Activated CD4-positive, alpha-beta T cell treated with anti-CD3 and anti-CD28 coated beads, Interleukin-2, amount 10 ng/mL, durations not matched to agents 24 days and 14 days (primary cell): ENCODE measurements around the gene NKPD1. TPM values are rescaled to one million over a fixed set of nuclear protein-coding genes. Genes with fewer than 3 reads are reported as not detected.
A peak's percentile ranks its signal among the peaks of the same experiment; 100 is the strongest.

Source experiments
- DNase-seq: peaks from one replicate; pipeline ENCODE4 v3.0.0; 2022
- H3K27ac Mint-ChIP-seq: one replicate; pipeline ENCODE4 v1.8.0; 2022; ENCODE audit warnings: mild to moderate bottlenecking, mixed read lengths
- H3K27me3 Mint-ChIP-seq: one replicate; pipeline ENCODE4 v1.8.0; 2022; ENCODE audit warnings: mixed read lengths
- H3K36me3 Mint-ChIP-seq: one replicate; pipeline ENCODE4 v1.8.0; 2022; ENCODE audit warnings: low read depth, mild to moderate bottlenecking, mixed read lengths
- H3K4me1 Mint-ChIP-seq: one replicate; pipeline ENCODE4 v1.8.0; 2021; ENCODE audit warnings: mixed read lengths
- H3K4me3 Mint-ChIP-seq: one replicate; pipeline ENCODE4 v1.8.0; 2022; ENCODE audit warnings: mild to moderate bottlenecking, moderate library complexity, mixed read lengths
- H3K9me3 Mint-ChIP-seq: one replicate; pipeline ENCODE4 v1.8.0; 2021; ENCODE audit warnings: mixed read lengths
- intact Hi-C: fragments of 100-400 bp; cut with micrococcal nuclease; formaldehyde crosslinking; loops from one replicate; pipeline ENCODE4 v1.15.1; 2023
- total RNA-seq: library from RNA; stranded (reverse); gene quantifications from 2 replicates; pipeline ENCODE4 v1.2.3, GENCODE V29; 2022

Gene NKPD1
- 0.16 and 0.28 TPM in 2 replicates for total RNA-seq

GRCh38 chr19:45160870-45161737 is at the start of gene NKPD1:
TSS of gene NKPD1 (minus strand) at chr19:45160982. CDS start at chr19:45160150, 832 bp downstream.
- no peak for DNase-seq
- peaks cover 2% of the 10 kb centered on the region for H3K36me3 Mint-ChIP-seq
- H3K4me1 Mint-ChIP-seq, result peaks cover 16% of the 10 kb centered on the region
- peaks cover 8% of the 10 kb centered on the region for H3K27me3 Mint-ChIP-seq
- intact Hi-C loops, result loop anchor here (5.0 kb wide), 1 partner anchor 44 kb away; no protein-coding TSS in a partner anchor
- no peak within 1 kb of the TSS for H3K4me3 Mint-ChIP-seq
- H3K9me3 Mint-ChIP-seq, result no peaks in the 10 kb centered on the region
- H3K27ac Mint-ChIP-seq, result no peak within 1 kb of the TSS

GRCh38 chr19:45206328-45206727 is 45.5 kb upstream of the NKPD1 start:
- no peak overlapping the region for H3K27ac Mint-ChIP-seq
- H3K27me3 Mint-ChIP-seq, result peaks cover 6% of the 10 kb centered on the region
- intact Hi-C loops, result no loop called here
- no peak overlapping the region for H3K4me3 Mint-ChIP-seq
- peaks cover 3% of the 10 kb centered on the region for H3K4me1 Mint-ChIP-seq
- H3K36me3 Mint-ChIP-seq, result no peaks in the 10 kb centered on the region
- no peaks in the 10 kb centered on the region for H3K9me3 Mint-ChIP-seq
- DNase-seq, result no peak

GRCh38 chr19:45205810-45206209 is 45.0 kb upstream of the NKPD1 start:
- Mint-ChIP-seq H3K27me3 (peaks cover 3% of the 10 kb centered on the region), H3K27ac (no peak overlapping the region), H3K4me3 (no peak overlapping the region), H3K4me1 (peaks cover 3% of the 10 kb centered on the region), H3K9me3 (no peaks in the 10 kb centered on the region), H3K36me3 (no peaks in the 10 kb centered on the region)
- intact Hi-C loops, result no loop called here
- DNase-seq, result no peak

GRCh38 chr19:45202637-45203036 is 41.9 kb upstream of the NKPD1 start:
- no peak for DNase-seq
- H3K27ac Mint-ChIP-seq, result no peak overlapping the region
- H3K4me3 Mint-ChIP-seq, result no peak overlapping the region
- peaks cover 7% of the 10 kb centered on the region for H3K27me3 Mint-ChIP-seq
- no peaks in the 10 kb centered on the region for H3K36me3 Mint-ChIP-seq
- intact Hi-C loops, result no loop called here
- no peaks in the 10 kb centered on the region for H3K9me3 Mint-ChIP-seq
- H3K4me1 Mint-ChIP-seq, result no peaks in the 10 kb centered on the region

- Mint-ChIP-seq H3K36me3 (no peaks in the 10 kb centered on the region), H3K4me3 (no peak overlapping the region), H3K9me3 (no peaks in the 10 kb centered on the region), H3K4me1 (no peaks in the 10 kb centered on the region), H3K27me3 (peaks cover 7% of the 10 kb centered on the region), H3K27ac (no peak overlapping the region)
- intact Hi-C loops, result no loop called here
- DNase-seq, result no peak
Observed at GRCh38 chr19:45200568-45200967, 39.8 kb upstream of the NKPD1 start.

GRCh38 chr19:45195764-45196163 is 35.0 kb upstream of the NKPD1 start:
- Mint-ChIP-seq H3K4me1 (no peaks in the 10 kb centered on the region), H3K4me3 (no peak overlapping the region), H3K9me3 (no peaks in the 10 kb centered on the region), H3K36me3 (no peaks in the 10 kb centered on the region), H3K27ac (no peak overlapping the region), H3K27me3 (peaks cover 10% of the 10 kb centered on the region)
- intact Hi-C loops, result no loop called here
- DNase-seq, result no peak

- intact Hi-C loops, result no loop called here
- Mint-ChIP-seq H3K4me1 (peaks cover 2% of the 10 kb centered on the region), H3K36me3 (no peaks in the 10 kb centered on the region), H3K27ac (no peak overlapping the region), H3K4me3 (no peak overlapping the region), H3K9me3 (no peaks in the 10 kb centered on the region), H3K27me3 (peaks cover 7% of the 10 kb centered on the region)
- DNase-seq, result no peak
Observed at GRCh38 chr19:45191375-45191774, 30.6 kb upstream of the NKPD1 start.

GRCh38 chr19:45189971-45190370 is 29.2 kb upstream of the NKPD1 start:
- Mint-ChIP-seq H3K27ac (no peak overlapping the region), H3K27me3 (peaks cover 7% of the 10 kb centered on the region), H3K4me1 (peaks cover 3% of the 10 kb centered on the region), H3K36me3 (no peaks in the 10 kb centered on the region), H3K9me3 (no peaks in the 10 kb centered on the region), H3K4me3 (no peak overlapping the region)
- DNase-seq, result no peak
- intact Hi-C loops, result no loop called here

GRCh38 chr19:45187421-45188100 is 26.8 kb upstream of the NKPD1 start:
- no peak overlapping the region for H3K27ac Mint-ChIP-seq
- intact Hi-C loops, result no loop called here
- no peaks in the 10 kb centered on the region for H3K9me3 Mint-ChIP-seq
- DNase-seq, result peak; percentile 75
- peaks cover 3% of the 10 kb centered on the region for H3K36me3 Mint-ChIP-seq
- peaks cover 4% of the 10 kb centered on the region for H3K27me3 Mint-ChIP-seq
- H3K4me1 Mint-ChIP-seq, result peaks cover 8% of the 10 kb centered on the region
- H3K4me3 Mint-ChIP-seq, result no peak overlapping the region

- H3K4me1 Mint-ChIP-seq, result peaks cover 8% of the 10 kb centered on the region
Observed at GRCh38 chr19:45186509-45187334, 25.9 kb upstream of the NKPD1 start.

GRCh38 chr19:45184115-45184514 is 23.3 kb upstream of the NKPD1 start:
- peaks cover 14% of the 10 kb centered on the region for H3K36me3 Mint-ChIP-seq
- H3K4me1 Mint-ChIP-seq, result peaks cover 14% of the 10 kb centered on the region
- no peak for DNase-seq
- no peak overlapping the region for H3K4me3 Mint-ChIP-seq
- H3K27ac Mint-ChIP-seq, result no peak overlapping the region
- H3K9me3 Mint-ChIP-seq, result no peaks in the 10 kb centered on the region
- no peaks in the 10 kb centered on the region for H3K27me3 Mint-ChIP-seq
- intact Hi-C loops, result no loop called here

More at GRCh38 chr19:45186509-45187334, 25.9 kb upstream of the NKPD1 start:
- intact Hi-C loops, result no loop called here
- no peak for DNase-seq
- H3K4me3 Mint-ChIP-seq, result no peak overlapping the region
- H3K27ac Mint-ChIP-seq, result no peak overlapping the region
- no peaks in the 10 kb centered on the region for H3K9me3 Mint-ChIP-seq
- H3K36me3 Mint-ChIP-seq, result peaks cover 4% of the 10 kb centered on the region
- peaks cover 4% of the 10 kb centered on the region for H3K27me3 Mint-ChIP-seq

GRCh38 chr19:45182758-45183157 is 22.0 kb upstream of the NKPD1 start:
- peaks cover 14% of the 10 kb centered on the region for H3K36me3 Mint-ChIP-seq
- intact Hi-C loops, result no loop called here
- no peak for DNase-seq
- no peaks in the 10 kb centered on the region for H3K9me3 Mint-ChIP-seq
- H3K4me1 Mint-ChIP-seq, result peaks cover 14% of the 10 kb centered on the region
- H3K4me3 Mint-ChIP-seq, result no peak overlapping the region
- H3K27ac Mint-ChIP-seq, result no peak overlapping the region
- H3K27me3 Mint-ChIP-seq, result no peaks in the 10 kb centered on the region

GRCh38 chr19:45180936-45181335 is 20.2 kb upstream of the NKPD1 start:
- Mint-ChIP-seq H3K27me3 (no peaks in the 10 kb centered on the region), H3K4me1 (peaks cover 15% of the 10 kb centered on the region), H3K36me3 (peaks cover 14% of the 10 kb centered on the region), H3K4me3 (peak overlapping the region; percentile 79), H3K27ac (peak overlapping the region; percentile 78), H3K9me3 (no peaks in the 10 kb centered on the region)
- DNase-seq, result no peak
- intact Hi-C loops, result no loop called here
